ENCODE results near the gene FGFBP2. TPM values are rescaled to one million over a fixed set of nuclear protein-coding genes. Genes with fewer than 3 reads are reported as not detected.

Gene FGFBP2
- total and polyA plus RNA-seq, 2 experiments from 2014 or later, result not detected

DNA sequence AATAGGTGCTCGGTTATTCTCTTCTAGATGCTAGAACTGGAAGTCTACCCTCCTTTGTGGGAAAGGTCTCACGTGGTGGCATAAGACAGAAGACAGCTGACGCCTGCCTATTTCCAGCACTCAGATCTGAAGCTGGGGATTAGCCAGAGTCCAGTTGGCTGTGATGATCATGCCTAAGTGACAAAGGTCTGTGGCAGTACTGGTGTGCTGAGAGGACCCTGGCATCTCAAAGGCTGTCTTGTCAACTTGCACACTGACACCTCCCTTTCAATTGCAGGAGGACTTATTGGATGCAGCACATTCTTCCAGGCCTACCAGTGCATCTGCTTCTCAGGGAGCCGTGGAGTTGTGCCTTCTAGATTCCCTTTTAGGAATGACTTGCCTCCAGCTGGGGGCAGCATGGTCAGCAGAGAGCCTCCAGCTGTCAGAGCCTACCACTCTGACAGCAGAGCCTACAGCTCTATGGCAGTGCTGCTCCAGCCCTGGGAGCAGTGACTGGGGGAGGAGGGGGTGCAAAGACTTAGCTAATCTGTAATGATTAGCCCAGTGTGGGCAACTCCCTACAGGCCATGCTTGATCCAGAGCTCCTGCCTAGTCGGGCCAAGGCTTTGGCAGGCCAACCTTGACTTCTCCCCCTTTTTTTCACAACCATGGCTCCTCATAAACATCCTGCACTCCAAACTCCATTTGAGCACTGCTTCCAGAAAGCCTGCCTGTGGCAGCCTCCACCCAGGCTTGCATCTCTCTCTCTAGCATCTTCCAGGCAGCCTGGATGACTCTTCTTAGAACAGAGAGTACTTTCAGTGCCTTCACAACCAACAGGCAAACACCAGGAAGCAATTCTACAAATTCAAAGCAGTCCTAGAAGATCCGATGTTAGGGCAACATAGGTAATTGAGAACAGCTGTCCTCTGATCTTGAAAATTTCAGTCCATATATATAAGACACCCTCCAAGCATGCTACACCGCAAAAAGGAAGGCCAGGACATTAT is 13.8 kb upstream of the FGFBP2 start:
- TF ChIP-seq EZH2 (IDR thresholded peaks at IDR 0.05; ENCODE audit: insufficient read depth, poor library complexity, severe bottlenecking) (no peak), EZH2phosphoT487 (IDR thresholded peaks at IDR 0.05; ENCODE audit: insufficient read depth, low read depth) (no peak)
- Histone ChIP-seq H4K20me1 (ENCODE audit: insufficient read depth) (no peaks in the 10 kb centered on the region), H3K9me2 (ENCODE audit: insufficient read depth) (no peaks in the 10 kb centered on the region), H3K4me1 (ENCODE audit: insufficient read depth) (no peaks in the 10 kb centered on the region), H3K9ac (no peak overlapping the region), H3K4me2 (ENCODE audit: unreplicated experiment) (no peak overlapping the region), H3K27me3 (replicated peaks; ENCODE audit: insufficient read depth) (peaks cover 45% of the 10 kb centered on the region), H3K27ac (no peak overlapping the region), H3K4me3 (no peak overlapping the region), H2AFZ (no peak overlapping the region), H3F3A (ENCODE audit: insufficient read depth) (no peaks in the 10 kb centered on the region), H3K36me3 (ENCODE audit: low read depth) (no peaks in the 10 kb centered on the region), H3K9me3 (ENCODE audit: low read depth) (no peaks in the 10 kb centered on the region), H3K79me2 (ENCODE audit: insufficient read depth) (no peaks in the 10 kb centered on the region)
- in situ Hi-C loops (cut with MboI), result no loop called here
- peak; percentile 20 for DNase-seq
- WGBS, 2 experiments (ENCODE audit: low coverage in 1 of 2, low lambda C conversion rate in 2 of 2, missing lambda C conversion rate in 2 of 2), result 5 to 6% methylated on average over 7 of the region's 7 CpGs

DNA sequence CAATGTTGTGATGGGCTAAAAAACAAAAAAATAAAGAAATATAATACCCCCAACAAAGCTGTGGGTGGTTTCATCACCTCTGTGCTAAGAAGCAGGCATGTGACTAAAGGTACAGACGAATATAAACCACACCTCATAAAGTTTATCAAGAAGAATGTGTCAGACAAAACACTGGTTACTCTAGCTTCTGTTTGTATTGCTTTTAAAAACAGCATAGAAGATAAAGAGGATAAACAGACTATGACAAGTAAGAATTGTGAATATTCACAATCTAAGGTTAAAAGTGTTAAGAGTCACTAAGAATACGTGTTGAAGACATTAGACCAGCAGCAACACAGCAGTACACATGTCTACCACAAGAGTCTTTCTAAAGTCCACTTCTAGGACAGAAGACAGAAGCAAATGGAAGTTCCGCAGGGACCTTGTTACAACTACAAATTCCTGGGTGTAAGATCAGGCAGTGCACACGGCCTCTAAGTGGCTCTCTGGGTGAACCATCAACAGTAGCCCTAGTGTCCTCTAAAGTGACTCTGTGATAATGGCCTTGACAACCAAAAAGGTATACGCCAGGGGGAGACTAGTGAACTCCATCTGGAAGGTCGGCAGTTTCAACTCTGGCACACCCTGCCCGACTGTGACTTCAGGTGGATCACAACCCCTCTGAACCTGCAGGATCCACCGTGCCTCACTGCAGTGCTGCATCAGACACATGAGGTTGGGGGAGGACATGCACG is 8.3 kb upstream of the FGFBP2 start:
- WGBS, 2 experiments (ENCODE audit: low coverage in 1 of 2, low lambda C conversion rate in 2 of 2, missing lambda C conversion rate in 2 of 2), result 60 to 68% methylated on average over 9 of the region's 9 CpGs

DNA sequence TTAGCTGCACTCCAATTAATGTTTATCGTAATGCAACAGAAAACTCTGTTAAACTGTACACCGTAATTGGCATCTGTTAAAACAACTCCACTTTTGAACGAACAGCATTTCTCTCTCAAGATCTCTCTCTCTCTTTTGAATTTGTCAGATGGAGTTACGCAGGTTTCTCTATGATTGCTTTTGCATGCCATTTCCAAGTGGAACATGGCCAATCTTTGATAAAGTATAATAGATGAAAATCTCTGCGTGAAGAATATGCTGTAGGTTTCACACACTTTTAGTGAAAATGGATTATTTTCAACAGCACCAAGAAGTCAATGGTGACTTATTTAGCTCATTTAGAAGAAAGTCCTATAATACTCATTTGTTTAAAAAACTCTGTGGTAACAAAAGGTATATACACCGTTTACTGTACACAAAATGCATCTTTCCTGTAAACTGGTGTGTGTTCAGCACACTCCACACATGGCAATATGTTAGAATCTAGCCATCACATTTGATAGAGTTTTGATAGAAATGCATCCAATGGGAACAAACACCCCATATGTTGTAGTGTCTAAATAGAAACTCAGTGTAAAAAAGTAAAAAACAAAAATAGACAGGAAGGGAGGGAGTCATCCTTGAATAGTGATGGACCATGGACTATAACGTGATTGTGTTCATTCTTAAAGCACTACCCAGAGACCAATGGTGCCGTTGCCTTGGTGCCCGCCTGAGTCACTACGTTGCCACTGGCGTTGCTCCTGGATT is 5.8 kb upstream of the FGFBP2 start:
- Histone ChIP-seq H3F3A (ENCODE audit: insufficient read depth) (no peaks in the 10 kb centered on the region), H3K27me3 (replicated peaks; ENCODE audit: insufficient read depth) (peaks cover 32% of the 10 kb centered on the region), H4K20me1 (ENCODE audit: insufficient read depth) (no peaks in the 10 kb centered on the region), H3K9me3 (ENCODE audit: low read depth) (no peaks in the 10 kb centered on the region), H3K27ac (no peak overlapping the region), H3K9ac (no peak overlapping the region), H3K4me2 (ENCODE audit: unreplicated experiment) (no peak overlapping the region), H3K79me2 (ENCODE audit: insufficient read depth) (no peaks in the 10 kb centered on the region), H2AFZ (no peak overlapping the region), H3K9me2 (ENCODE audit: insufficient read depth) (no peaks in the 10 kb centered on the region), H3K36me3 (ENCODE audit: low read depth) (no peaks in the 10 kb centered on the region), H3K4me1 (ENCODE audit: insufficient read depth) (no peaks in the 10 kb centered on the region), H3K4me3 (no peak overlapping the region)
- TF ChIP-seq EZH2phosphoT487 (IDR thresholded peaks at IDR 0.05; ENCODE audit: insufficient read depth, low read depth) (no peak), EZH2 (IDR thresholded peaks at IDR 0.05; ENCODE audit: insufficient read depth, poor library complexity, severe bottlenecking) (no peak)
- in situ Hi-C loops (cut with MboI), result loop anchor here (25.0 kb wide), 1 partner anchor 481 kb away; no protein-coding TSS in a partner anchor
- DNase-seq, result no peak
- 67 to 72% methylated on average over 11 of the region's 11 CpGs for WGBS, 2 experiments (ENCODE audit: low coverage in 1 of 2, low lambda C conversion rate in 2 of 2, missing lambda C conversion rate in 2 of 2)

More for the DNA sequence above, 8.3 kb upstream of the FGFBP2 start:
- TF ChIP-seq EZH2 (IDR thresholded peaks at IDR 0.05; ENCODE audit: insufficient read depth, poor library complexity, severe bottlenecking), result no peak
- TF ChIP-seq EZH2phosphoT487 (IDR thresholded peaks at IDR 0.05; ENCODE audit: insufficient read depth, low read depth), result no peak
- Histone ChIP-seq H3K36me3 (ENCODE audit: low read depth) (no peaks in the 10 kb centered on the region), H3K79me2 (ENCODE audit: insufficient read depth) (no peaks in the 10 kb centered on the region), H3K27me3 (replicated peaks; ENCODE audit: insufficient read depth) (peaks cover 52% of the 10 kb centered on the region), H3K9me2 (ENCODE audit: insufficient read depth) (no peaks in the 10 kb centered on the region), H3K4me3 (no peak overlapping the region), H3K9ac (no peak overlapping the region), H3F3A (ENCODE audit: insufficient read depth) (no peaks in the 10 kb centered on the region), H3K4me2 (ENCODE audit: unreplicated experiment) (no peak overlapping the region), H2AFZ (no peak overlapping the region), H3K27ac (no peak overlapping the region), H4K20me1 (ENCODE audit: insufficient read depth) (no peaks in the 10 kb centered on the region), H3K9me3 (ENCODE audit: low read depth) (no peaks in the 10 kb centered on the region), H3K4me1 (ENCODE audit: insufficient read depth) (no peaks in the 10 kb centered on the region)
- in situ Hi-C loops (cut with MboI), result loop anchor here (25.0 kb wide), 1 partner anchor 484 kb away; no protein-coding TSS in a partner anchor
- DNase-seq, result no peak

DNA sequence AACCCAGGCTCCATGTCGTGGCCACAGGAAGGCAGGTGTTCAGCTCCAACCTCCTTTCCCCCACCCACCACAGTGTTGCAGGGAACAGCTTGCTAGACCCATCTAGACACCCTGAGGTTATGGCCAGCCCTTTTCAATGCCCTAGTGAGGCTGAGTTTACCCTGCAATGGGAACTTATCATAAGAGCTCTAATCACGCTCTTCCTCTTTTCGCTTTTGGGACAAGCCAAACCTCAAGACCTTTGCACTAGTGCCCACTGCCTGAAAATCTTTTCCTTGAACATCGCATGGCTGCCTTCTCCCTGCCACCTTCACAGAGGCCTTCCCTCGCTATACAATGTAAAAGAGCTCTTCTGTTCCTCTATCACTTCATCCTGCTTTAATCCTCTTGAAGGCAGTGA is 2.4 kb upstream of the FGFBP2 start:
- Histone ChIP-seq H3K4me2 (ENCODE audit: unreplicated experiment) (no peak overlapping the region), H3K9ac (no peak overlapping the region), H2AFZ (no peak overlapping the region), H3K36me3 (ENCODE audit: low read depth) (no peaks in the 10 kb centered on the region), H3K4me3 (no peak overlapping the region), H3K4me1 (ENCODE audit: insufficient read depth) (no peaks in the 10 kb centered on the region), H4K20me1 (ENCODE audit: insufficient read depth) (no peaks in the 10 kb centered on the region), H3K79me2 (ENCODE audit: insufficient read depth) (no peaks in the 10 kb centered on the region), H3K27ac (no peak overlapping the region), H3K27me3 (replicated peaks; ENCODE audit: insufficient read depth) (peaks cover 28% of the 10 kb centered on the region), H3K9me3 (ENCODE audit: low read depth) (no peaks in the 10 kb centered on the region), H3F3A (ENCODE audit: insufficient read depth) (no peaks in the 10 kb centered on the region), H3K9me2 (ENCODE audit: insufficient read depth) (no peaks in the 10 kb centered on the region)
- TF ChIP-seq EZH2 (IDR thresholded peaks at IDR 0.05; ENCODE audit: insufficient read depth, poor library complexity, severe bottlenecking), result no peak
- TF ChIP-seq EZH2phosphoT487 (IDR thresholded peaks at IDR 0.05; ENCODE audit: insufficient read depth, low read depth), result no peak
- DNase-seq, result no peak
- WGBS, 2 experiments (ENCODE audit: low coverage in 1 of 2, low lambda C conversion rate in 2 of 2, missing lambda C conversion rate in 2 of 2), result 70 to 79% methylated on average over 5 of the region's 5 CpGs
- in situ Hi-C loops (cut with MboI), result loop anchor here (25.0 kb wide), 1 partner anchor 478 kb away; no protein-coding TSS in a partner anchor

All from GM23248 (cell line).